ENCODE results near the gene ASTN2. TPM values are rescaled to one million over a fixed set of nuclear protein-coding genes. Genes with fewer than 3 reads are reported as not detected.

The ASTN2 gene
- total RNA-seq, 4 donors from 2014 or later = 4.0 to 7.0 (median 4.9) TPM

GRCh38 chr9:117104206-117104605 is 310.7 kb downstream of the ASTN2 start:
- WGBS, 2 donors (ENCODE audit: low coverage in 1 of 2) = 63 to 91% methylated on average over 1 of the region's 1 CpG
- Histone ChIP-seq H3K36me3 (no peaks in the 10 kb centered on the region), H3K27ac (no peak overlapping the region), H3K9me3 (no peaks in the 10 kb centered on the region), H3K4me1 (no peaks in the 10 kb centered on the region), H3K4me3 (no peak overlapping the region), H3K27me3 (peaks cover 5% of the 10 kb centered on the region)
- ATAC-seq = no peak
- TF ChIP-seq, protein P1, sequence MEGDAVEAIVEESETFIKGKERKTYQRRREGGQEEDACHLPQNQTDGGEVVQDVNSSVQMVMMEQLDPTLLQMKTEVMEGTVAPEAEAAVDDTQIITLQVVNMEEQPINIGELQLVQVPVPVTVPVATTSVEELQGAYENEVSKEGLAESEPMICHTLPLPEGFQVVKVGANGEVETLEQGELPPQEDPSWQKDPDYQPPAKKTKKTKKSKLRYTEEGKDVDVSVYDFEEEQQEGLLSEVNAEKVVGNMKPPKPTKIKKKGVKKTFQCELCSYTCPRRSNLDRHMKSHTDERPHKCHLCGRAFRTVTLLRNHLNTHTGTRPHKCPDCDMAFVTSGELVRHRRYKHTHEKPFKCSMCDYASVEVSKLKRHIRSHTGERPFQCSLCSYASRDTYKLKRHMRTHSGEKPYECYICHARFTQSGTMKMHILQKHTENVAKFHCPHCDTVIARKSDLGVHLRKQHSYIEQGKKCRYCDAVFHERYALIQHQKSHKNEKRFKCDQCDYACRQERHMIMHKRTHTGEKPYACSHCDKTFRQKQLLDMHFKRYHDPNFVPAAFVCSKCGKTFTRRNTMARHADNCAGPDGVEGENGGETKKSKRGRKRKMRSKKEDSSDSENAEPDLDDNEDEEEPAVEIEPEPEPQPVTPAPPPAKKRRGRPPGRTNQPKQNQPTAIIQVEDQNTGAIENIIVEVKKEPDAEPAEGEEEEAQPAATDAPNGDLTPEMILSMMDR (IDR thresholded peaks at IDR 0.05) = no peak
- TF ChIP-seq POLR2AphosphoS5 (IDR thresholded peaks at IDR 0.05) (no peak), EP300 (IDR thresholded peaks at IDR 0.05) (no peak), POLR2A (IDR thresholded peaks at IDR 0.05) (no peak)

DNA sequence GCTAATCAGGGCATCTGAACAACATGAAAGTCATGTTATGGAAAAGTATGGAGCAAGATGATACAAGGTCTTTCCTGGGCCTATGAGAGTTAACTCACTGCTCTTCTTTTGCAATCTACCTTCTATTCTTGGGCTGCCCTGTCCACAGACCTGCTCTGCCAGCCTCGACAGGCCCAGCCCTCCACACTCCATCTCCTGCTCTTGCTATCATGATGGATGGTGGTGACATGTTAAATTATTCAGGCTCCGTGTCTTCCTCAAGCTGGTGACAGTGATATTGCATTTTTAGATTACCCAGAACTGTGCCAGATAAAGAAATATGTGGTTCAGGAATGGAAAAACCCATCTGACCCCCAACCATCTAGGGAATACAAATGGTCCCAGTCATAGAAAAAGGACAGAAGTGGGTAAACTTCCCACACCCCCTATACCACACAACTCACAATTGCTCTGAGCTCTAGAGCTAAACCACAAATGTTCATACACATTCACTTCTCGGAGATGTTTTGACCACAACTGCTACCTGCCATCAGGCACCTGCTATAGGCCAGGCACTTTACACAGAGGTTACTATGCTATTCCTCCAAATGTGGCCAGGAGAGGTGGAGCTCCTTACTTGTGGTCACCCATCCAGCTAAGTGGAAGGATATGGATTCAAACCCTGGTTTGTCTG is 311.3 kb downstream of the ASTN2 start:
- Histone ChIP-seq H3K9me3 (no peaks in the 10 kb centered on the region), H3K27me3 (peaks cover 5% of the 10 kb centered on the region), H3K4me3 (no peak overlapping the region), H3K36me3 (no peaks in the 10 kb centered on the region), H3K27ac (no peak overlapping the region), H3K4me1 (no peaks in the 10 kb centered on the region)
- TF ChIP-seq POLR2AphosphoS5 (IDR thresholded peaks at IDR 0.05) (no peak), POLR2A (IDR thresholded peaks at IDR 0.05) (no peak), EP300 (IDR thresholded peaks at IDR 0.05) (no peak)
- TF ChIP-seq, protein P1 (IDR thresholded peaks at IDR 0.05) = no peak
- 33 to 40% methylated on average over 3 of the region's 3 CpGs for WGBS, 2 donors (ENCODE audit: low coverage in 1 of 2)
- ATAC-seq = no peak

GRCh38 chr9:117101008-117101407 is 313.8 kb downstream of the ASTN2 start:
- ATAC-seq = no peak
- 30 to 83% methylated on average over 1 of the region's 1 CpG for WGBS, 2 donors (ENCODE audit: low coverage in 1 of 2)
- peaks cover 5% of the 10 kb centered on the region for H3K27me3 ChIP-seq
- H3K4me1 ChIP-seq = no peaks in the 10 kb centered on the region
- H3K27ac ChIP-seq = no peak overlapping the region
- TF ChIP-seq, protein P1 (IDR thresholded peaks at IDR 0.05) = no peak
- TF ChIP-seq POLR2A (IDR thresholded peaks at IDR 0.05) (no peak), EP300 (IDR thresholded peaks at IDR 0.05) (no peak), POLR2AphosphoS5 (IDR thresholded peaks at IDR 0.05) (no peak)
- H3K36me3 ChIP-seq = no peaks in the 10 kb centered on the region
- H3K9me3 ChIP-seq = no peaks in the 10 kb centered on the region
- no peak overlapping the region for H3K4me3 ChIP-seq

- ATAC-seq = no peak
- H3K27me3 ChIP-seq = peaks cover 5% of the 10 kb centered on the region
- 57 to 90% methylated on average over 2 to 3 of the region's 3 CpGs for WGBS, 2 donors (ENCODE audit: low coverage in 1 of 2)
These were observed 316.5 kb downstream of the ASTN2 start for GRCh38 chr9:117098331-117098730.

More at GRCh38 chr9:117098331-117098730, 316.5 kb downstream of the ASTN2 start:
- Histone ChIP-seq H3K4me3 (no peak overlapping the region), H3K27ac (no peak overlapping the region), H3K9me3 (no peaks in the 10 kb centered on the region), H3K4me1 (peaks cover 0 to 11% (median 0%) of the 10 kb centered on the region in 3 donors), H3K36me3 (no peaks in the 10 kb centered on the region)
- TF ChIP-seq EP300 (IDR thresholded peaks at IDR 0.05) (no peak), POLR2A (IDR thresholded peaks at IDR 0.05) (no peak), POLR2AphosphoS5 (IDR thresholded peaks at IDR 0.05) (no peak)
- TF ChIP-seq, protein P1 (IDR thresholded peaks at IDR 0.05) = no peak
